Central memory CD8-positive, alpha-beta T cell (primary cell): ENCODE measurements around the gene ACVR1.

Experiments used
- ATAC-seq: fragments of 150-1000 bp; cut with Tn5 transposase; replicated peaks from 2 replicates; pipeline ENCODE4 v1.10.0; 2022; ENCODE audit warnings: mild to moderate bottlenecking, moderate FRiP score, moderate number of reproducible peaks; ENCODE audit not compliant: poor library complexity, severe bottlenecking; ENCODE audit errors: extremely low read depth
- DNase-seq, 2 donors: peaks; one replicate each; pipeline ENCODE4 v3.0.0; 2021; ENCODE audit warnings: low spot score in 2 of 2
- H3K27ac Mint-ChIP-seq: one replicate; pipeline ENCODE4 v1.8.0; 2022; ENCODE audit warnings: low read depth, mild to moderate bottlenecking, moderate library complexity, mixed read lengths
- H3K27me3 Mint-ChIP-seq: one replicate; pipeline ENCODE4 v1.8.0; 2022; ENCODE audit warnings: mixed read lengths
- H3K36me3 Mint-ChIP-seq: one replicate; pipeline ENCODE4 v1.8.0; 2022; ENCODE audit warnings: mild to moderate bottlenecking, moderate library complexity, mixed read lengths; ENCODE audit not compliant: insufficient read depth
- H3K4me1 Mint-ChIP-seq: one replicate; pipeline ENCODE4 v1.8.0; 2022; ENCODE audit warnings: mixed read lengths
- H3K4me3 Mint-ChIP-seq: one replicate; pipeline ENCODE4 v1.8.0; 2022; ENCODE audit warnings: mild to moderate bottlenecking, moderate library complexity, mixed read lengths
- H3K9me3 Mint-ChIP-seq: one replicate; pipeline ENCODE4 v1.8.0; 2022; ENCODE audit warnings: mixed read lengths

ACVR1 gene

GRCh38 chr2:157789933-157790511 lies 86.1 kb downstream of the ACVR1 start:
- no peaks in the 10 kb centered on the region for H3K4me1 Mint-ChIP-seq
- peaks cover 3% of the 10 kb centered on the region for H3K36me3 Mint-ChIP-seq
- ATAC-seq (no peak), DNase-seq (no peak)
- no peak overlapping the region for H3K4me3 Mint-ChIP-seq
- no peaks in the 10 kb centered on the region for H3K9me3 Mint-ChIP-seq
- no peak overlapping the region for H3K27ac Mint-ChIP-seq
- no peaks in the 10 kb centered on the region for H3K27me3 Mint-ChIP-seq

- no peak for ATAC-seq
- Mint-ChIP-seq H3K4me1 (no peaks in the 10 kb centered on the region), H3K27me3 (no peaks in the 10 kb centered on the region), H3K27ac (no peak overlapping the region), H3K36me3 (peaks cover 3% of the 10 kb centered on the region), H3K4me3 (no peak overlapping the region), H3K9me3 (no peaks in the 10 kb centered on the region)
- no peak for DNase-seq
Observed at GRCh38 chr2:157789256-157789655, 86.9 kb downstream of the ACVR1 start.

GRCh38 chr2:157788201-157788600 lies 87.9 kb downstream of the ACVR1 start:
- Mint-ChIP-seq H3K27ac (no peak overlapping the region), H3K36me3 (no peaks in the 10 kb centered on the region), H3K9me3 (no peaks in the 10 kb centered on the region), H3K27me3 (no peaks in the 10 kb centered on the region), H3K4me1 (peaks cover 6% of the 10 kb centered on the region), H3K4me3 (no peak overlapping the region)
- ATAC-seq (no peak), DNase-seq (no peak)

- Mint-ChIP-seq H3K27ac (no peak overlapping the region), H3K27me3 (no peaks in the 10 kb centered on the region), H3K4me1 (peaks cover 6% of the 10 kb centered on the region), H3K9me3 (no peaks in the 10 kb centered on the region), H3K4me3 (no peak overlapping the region), H3K36me3 (no peaks in the 10 kb centered on the region)
- no peak for DNase-seq
- no peak for ATAC-seq
Observed at GRCh38 chr2:157787364-157787938, 88.7 kb downstream of the ACVR1 start.

GRCh38 chr2:157786663-157787363 lies 89.3 kb downstream of the ACVR1 start:
- peaks cover 6% of the 10 kb centered on the region for H3K4me1 Mint-ChIP-seq
- H3K27me3 Mint-ChIP-seq: no peaks in the 10 kb centered on the region
- no peak for ATAC-seq
- no peaks in the 10 kb centered on the region for H3K36me3 Mint-ChIP-seq
- no peak overlapping the region for H3K27ac Mint-ChIP-seq
- H3K4me3 Mint-ChIP-seq: no peak overlapping the region
- H3K9me3 Mint-ChIP-seq: no peaks in the 10 kb centered on the region
- DNase-seq: no peak

GRCh38 chr2:157785866-157786662 lies 90.1 kb downstream of the ACVR1 start:
- DNase-seq: no peak
- Mint-ChIP-seq H3K36me3 (no peaks in the 10 kb centered on the region), H3K27ac (no peak overlapping the region), H3K4me3 (no peak overlapping the region), H3K4me1 (peaks cover 6% of the 10 kb centered on the region), H3K9me3 (no peaks in the 10 kb centered on the region), H3K27me3 (no peaks in the 10 kb centered on the region)
- no peak for ATAC-seq

- Mint-ChIP-seq H3K27ac (no peak overlapping the region), H3K27me3 (no peaks in the 10 kb centered on the region), H3K36me3 (no peaks in the 10 kb centered on the region), H3K4me1 (peaks cover 8% of the 10 kb centered on the region), H3K4me3 (no peak overlapping the region), H3K9me3 (no peaks in the 10 kb centered on the region)
- no peak for ATAC-seq
- DNase-seq: no peak
Observed at GRCh38 chr2:157785200-157785599, 90.9 kb downstream of the ACVR1 start.

GRCh38 chr2:157784823-157785175 lies 91.3 kb downstream of the ACVR1 start:
- Mint-ChIP-seq H3K4me1 (peaks cover 9% of the 10 kb centered on the region), H3K27me3 (no peaks in the 10 kb centered on the region), H3K4me3 (no peak overlapping the region), H3K9me3 (no peaks in the 10 kb centered on the region), H3K27ac (no peak overlapping the region), H3K36me3 (no peaks in the 10 kb centered on the region)
- no peak for DNase-seq
- no peak for ATAC-seq

GRCh38 chr2:157784169-157784822 lies 91.8 kb downstream of the ACVR1 start:
- Mint-ChIP-seq H3K9me3 (no peaks in the 10 kb centered on the region), H3K4me1 (peaks cover 9% of the 10 kb centered on the region), H3K27ac (no peak overlapping the region), H3K36me3 (peaks cover 2% of the 10 kb centered on the region), H3K27me3 (no peaks in the 10 kb centered on the region), H3K4me3 (no peak overlapping the region)
- DNase-seq: no peak
- no peak for ATAC-seq

GRCh38 chr2:157783245-157783644 lies 92.9 kb downstream of the ACVR1 start:
- Mint-ChIP-seq H3K4me1 (peaks cover 9% of the 10 kb centered on the region), H3K4me3 (no peak overlapping the region), H3K36me3 (peaks cover 2% of the 10 kb centered on the region), H3K9me3 (no peaks in the 10 kb centered on the region), H3K27me3 (no peaks in the 10 kb centered on the region), H3K27ac (no peak overlapping the region)
- DNase-seq (no peak), ATAC-seq (no peak)

- peaks cover 5% of the 10 kb centered on the region for H3K36me3 Mint-ChIP-seq
- H3K9me3 Mint-ChIP-seq: no peaks in the 10 kb centered on the region
Observed at GRCh38 chr2:157782057-157782845, 93.9 kb downstream of the ACVR1 start.

GRCh38 chr2:157780211-157780610 lies 95.9 kb downstream of the ACVR1 start:
- peaks cover 7% of the 10 kb centered on the region for H3K36me3 Mint-ChIP-seq
- H3K27ac Mint-ChIP-seq: no peak overlapping the region
- no peaks in the 10 kb centered on the region for H3K9me3 Mint-ChIP-seq

More at GRCh38 chr2:157782057-157782845, 93.9 kb downstream of the ACVR1 start:
- Mint-ChIP-seq H3K27me3 (no peaks in the 10 kb centered on the region), H3K4me3 (no peak overlapping the region), H3K27ac (no peak overlapping the region), H3K4me1 (peaks cover 9% of the 10 kb centered on the region)
- ATAC-seq (no peak), DNase-seq (no peak)

More at GRCh38 chr2:157780211-157780610, 95.9 kb downstream of the ACVR1 start:
- no peak for ATAC-seq
- Mint-ChIP-seq H3K27me3 (no peaks in the 10 kb centered on the region), H3K4me1 (peaks cover 9% of the 10 kb centered on the region), H3K4me3 (no peak overlapping the region)
- no peak for DNase-seq
